Cerebellar cortex (tissue), 1 donor: ENCODE results near the gene AFG1L.
"Not testable (repeated sequence)": the region's sequence is repeated elsewhere in the genome, so short reads cannot be mapped to it uniquely, and the experiment has no call there.

ENCODE experiments used
- DNase-seq: peaks from one replicate; pipeline ENCODE4 v3.0.0-alpha.2; 2015; ENCODE audit warnings: low spot score

AFG1L gene

DNA sequence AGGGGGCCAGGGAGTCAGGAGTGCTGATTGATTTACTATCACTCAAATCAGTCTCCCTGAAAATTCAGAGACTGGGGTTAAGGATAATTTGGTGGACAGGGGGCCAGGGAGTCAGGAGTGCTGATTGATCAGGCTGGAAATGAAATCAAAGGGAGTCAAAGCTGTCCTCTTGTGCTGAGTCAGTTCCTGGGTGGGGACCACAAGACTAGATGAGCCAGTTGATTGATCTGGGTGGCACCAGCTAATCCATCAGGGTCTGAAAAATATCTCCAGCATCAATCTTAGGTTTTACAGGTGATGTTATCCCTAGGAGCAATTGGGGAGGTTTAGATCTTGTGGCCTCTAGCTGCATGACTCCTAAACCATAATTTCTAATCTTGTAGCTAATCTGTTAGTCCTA, 6.1 kb upstream of the AFG1L start:
- DNase-seq = no peak

DNA sequence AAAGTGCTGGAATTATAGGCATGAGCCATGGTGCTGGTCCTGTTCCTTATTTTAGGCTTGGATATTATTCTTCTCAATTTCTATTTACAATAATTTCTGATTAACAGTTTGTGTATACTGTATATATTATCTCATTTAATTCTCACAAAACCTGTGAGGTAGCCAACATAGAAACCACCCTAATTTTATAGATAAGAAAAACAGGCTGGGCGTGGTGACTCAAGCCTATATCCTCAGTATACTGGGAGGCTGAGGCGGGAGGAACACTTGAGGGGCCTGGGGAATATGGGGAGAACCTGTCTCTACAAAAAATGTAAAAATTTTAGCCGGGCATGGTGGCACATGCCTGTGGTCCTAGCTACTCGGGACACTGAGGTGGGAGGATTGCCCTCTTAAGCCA, 3.8 kb upstream of the AFG1L start:
- DNase-seq = no peak

GRCh38 chr6:108292561-108292960, 2.3 kb upstream of the AFG1L start:
- not testable (repeated sequence) for DNase-seq

- no peak for DNase-seq
These were observed 1.1 kb upstream of the AFG1L start for GRCh38 chr6:108293527-108294296.

DNA sequence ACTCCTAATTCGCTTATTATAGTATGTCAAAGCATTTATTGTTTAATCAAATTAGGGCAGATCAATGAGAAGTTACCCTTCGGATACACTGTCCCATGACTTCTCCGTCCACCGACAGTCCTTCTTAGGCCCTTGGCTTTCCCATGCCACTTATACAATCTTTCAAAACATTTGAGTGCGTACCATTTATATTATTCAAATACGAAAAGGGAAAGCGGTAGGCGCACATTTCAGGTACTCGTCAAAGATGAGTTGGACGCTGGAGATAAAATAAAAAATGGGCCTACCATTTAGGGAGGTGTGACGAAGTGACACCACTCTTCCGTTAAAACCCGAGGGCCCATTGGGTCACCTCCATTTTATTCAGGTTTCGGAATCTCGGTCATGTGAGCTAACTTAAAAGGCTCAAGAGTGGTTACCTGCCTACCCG, 542 bp upstream of the AFG1L start:
- no peak for DNase-seq

DNA sequence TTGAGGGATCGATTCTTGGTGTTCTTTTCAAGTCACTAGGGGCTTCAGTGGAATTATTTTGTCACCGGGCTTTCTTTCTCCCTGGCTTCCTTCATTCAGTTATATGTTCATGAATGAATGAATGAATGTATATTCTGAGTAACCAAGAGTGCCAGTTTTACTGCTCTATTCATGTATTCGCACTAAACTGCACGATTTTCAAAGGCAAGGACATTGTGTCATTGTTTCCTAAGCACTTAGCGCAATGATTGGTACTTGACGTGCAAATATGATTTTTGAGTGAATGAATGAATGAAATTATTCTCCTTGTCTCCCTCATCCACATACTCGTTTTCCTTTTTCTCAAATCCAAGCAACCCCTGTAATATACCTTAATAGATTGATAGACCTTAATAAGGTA, 822 bp downstream of the AFG1L start:
- no peak for DNase-seq

DNA sequence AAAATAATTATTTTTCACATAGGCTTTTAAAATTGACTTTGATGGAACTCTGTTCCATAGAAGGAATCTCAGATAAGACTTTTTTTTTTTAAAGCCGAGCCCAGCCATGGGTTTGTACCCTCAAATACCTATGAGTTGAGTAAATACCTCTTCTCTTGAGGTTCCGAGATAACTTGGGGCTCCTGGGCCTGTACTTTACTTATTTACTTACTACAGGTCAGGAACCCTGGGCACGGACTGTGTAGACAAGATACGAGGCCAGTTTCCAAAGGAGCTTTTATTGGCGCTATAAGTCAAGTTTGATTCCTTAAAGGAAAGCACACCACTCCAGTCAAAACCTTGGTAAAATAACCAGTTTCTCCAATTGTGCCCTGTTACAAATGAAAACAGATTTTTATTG, 7.5 kb downstream of the AFG1L start:
- DNase-seq = no peak

DNA sequence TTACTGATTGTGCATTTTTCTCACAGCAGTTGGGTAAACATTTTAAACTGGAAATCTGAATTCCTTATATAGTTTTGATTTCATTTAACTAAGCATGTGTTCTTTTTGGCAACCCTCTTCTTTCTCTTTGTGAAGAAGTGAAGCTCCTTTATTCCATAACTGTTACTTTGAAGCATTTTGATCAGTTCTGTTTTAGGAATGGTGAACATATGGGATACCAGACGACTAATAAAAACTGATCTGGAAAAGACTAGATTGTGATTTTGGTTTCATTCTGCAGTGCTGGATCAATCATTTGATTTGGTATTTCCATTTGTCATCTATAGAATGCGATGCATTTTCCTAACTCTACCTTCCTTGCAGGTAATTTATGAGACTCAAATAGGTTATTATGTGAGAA, 9.8 kb downstream of the AFG1L start:
- no peak for DNase-seq

DNA sequence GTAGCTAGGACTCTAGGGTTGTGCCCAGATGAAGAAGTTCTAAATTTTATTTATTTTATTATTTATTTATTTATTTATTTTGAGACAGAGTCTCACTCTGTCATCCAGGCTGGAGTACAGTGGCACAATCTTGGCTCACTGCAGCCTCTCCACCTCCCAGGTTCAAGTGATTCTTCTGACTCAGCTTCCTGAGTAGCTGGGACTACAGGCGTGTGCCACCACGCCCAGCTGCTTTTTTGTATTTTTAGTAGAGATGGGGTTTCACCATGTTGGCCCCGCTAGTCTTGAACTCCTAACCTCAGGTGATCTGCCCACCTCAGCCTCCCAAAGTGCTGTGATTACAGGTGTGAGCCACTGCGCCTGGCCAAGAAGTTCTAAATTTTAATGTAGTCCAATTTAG, 13.8 kb downstream of the AFG1L start:
- not testable (repeated sequence) for DNase-seq

GRCh38 chr6:108309844-108310243, 15.0 kb downstream of the AFG1L start:
- no peak for DNase-seq

DNA sequence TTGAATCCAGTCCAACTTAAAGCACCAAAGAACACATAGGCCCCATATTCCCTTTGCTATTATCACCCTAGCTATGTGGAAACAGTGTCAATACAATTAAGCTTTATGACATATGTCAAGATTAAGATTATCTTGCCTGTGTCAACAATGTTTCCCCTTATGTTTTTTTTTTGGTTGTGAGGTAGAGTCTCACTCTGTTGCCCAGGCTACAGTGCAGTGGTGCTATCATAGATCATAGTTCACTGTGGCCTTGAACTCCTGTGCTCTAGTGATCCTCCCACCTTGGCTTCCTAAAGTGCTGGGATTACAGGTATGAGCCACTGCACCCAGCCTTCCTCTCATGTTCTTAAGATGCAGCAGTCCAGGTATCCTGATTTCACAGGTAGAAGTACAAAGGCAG, 17.8 kb downstream of the AFG1L start:
- no peak for DNase-seq

DNA sequence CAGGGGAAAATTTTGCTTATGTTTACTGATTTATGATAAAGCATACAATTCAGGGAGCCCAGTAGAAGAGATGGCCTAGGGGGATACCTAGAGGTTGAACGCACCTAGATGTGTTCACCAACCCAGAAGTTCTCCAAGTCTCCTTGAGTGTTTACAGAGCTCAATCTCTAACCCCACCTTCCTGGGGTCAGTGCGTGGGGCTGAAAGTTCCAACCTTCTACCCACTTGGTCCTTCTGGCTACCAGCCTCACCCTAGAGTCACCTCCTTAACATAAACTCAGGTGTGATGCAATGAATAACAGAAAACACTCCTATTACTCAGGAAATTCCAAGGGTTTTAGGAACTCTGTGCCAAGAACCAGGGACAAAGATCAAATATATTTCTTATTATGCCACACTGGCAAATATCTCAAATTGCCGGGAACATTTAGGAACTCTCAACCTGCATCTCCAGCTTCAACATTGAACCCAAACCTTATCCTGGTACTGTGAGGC, 26.4 kb downstream of the AFG1L start:
- no peak for DNase-seq

- DNase-seq = no peak
These were observed 27.9 kb downstream of the AFG1L start for GRCh38 chr6:108322728-108323127.

GRCh38 chr6:108323710-108324466, 29.0 kb downstream of the AFG1L start:
- DNase-seq = no peak

- not testable (repeated sequence) for DNase-seq
These were observed 35.4 kb downstream of the AFG1L start for GRCh38 chr6:108330221-108330785.

DNA sequence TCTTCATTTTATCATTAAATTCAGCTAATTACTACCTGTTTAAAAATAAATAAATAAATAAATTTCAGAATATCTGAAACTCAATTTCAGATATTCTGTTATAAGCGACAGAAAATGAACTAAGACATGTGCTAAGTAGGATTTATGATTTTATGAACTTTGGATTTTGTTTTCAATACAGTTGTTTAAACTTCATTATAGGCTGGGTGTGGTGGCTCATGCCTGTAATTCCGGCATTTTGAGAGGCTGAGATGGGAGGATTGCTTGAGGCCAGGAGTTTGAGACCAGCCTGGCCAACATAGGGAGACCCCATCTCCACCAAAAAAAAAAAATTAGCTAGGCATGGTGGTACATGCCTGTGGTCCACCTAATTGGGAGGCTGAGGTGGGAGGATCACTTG, 36.0 kb downstream of the AFG1L start:
- no peak for DNase-seq

GRCh38 chr6:108331982-108332381, 37.1 kb downstream of the AFG1L start:
- DNase-seq = no peak

GRCh38 chr6:108336971-108337370, 42.1 kb downstream of the AFG1L start:
- DNase-seq = no peak

GRCh38 chr6:108337721-108338120, 42.9 kb downstream of the AFG1L start:
- DNase-seq = no peak

DNA sequence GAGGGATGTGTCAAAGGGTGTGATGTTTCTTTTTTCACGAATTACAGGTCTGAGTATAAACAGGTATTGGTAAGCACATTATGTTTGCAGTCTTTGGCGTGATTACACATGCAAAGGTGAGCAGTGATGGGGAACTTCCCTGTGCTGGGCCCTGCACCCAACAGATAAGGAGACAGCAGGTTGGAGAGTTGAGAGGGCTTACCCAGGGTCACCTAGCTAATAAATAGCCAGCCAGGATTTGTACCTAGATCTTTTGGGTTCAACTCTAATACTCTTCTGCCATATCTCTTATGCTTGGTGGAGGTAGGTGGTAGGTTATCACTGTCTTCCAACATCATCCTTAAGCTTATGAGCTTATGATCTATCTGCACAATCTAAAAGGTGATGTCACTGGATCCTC, 46.5 kb downstream of the AFG1L start:
- DNase-seq = no peak

- DNase-seq = no peak
These were observed 49.0 kb downstream of the AFG1L start for GRCh38 chr6:108343894-108344293.

DNA sequence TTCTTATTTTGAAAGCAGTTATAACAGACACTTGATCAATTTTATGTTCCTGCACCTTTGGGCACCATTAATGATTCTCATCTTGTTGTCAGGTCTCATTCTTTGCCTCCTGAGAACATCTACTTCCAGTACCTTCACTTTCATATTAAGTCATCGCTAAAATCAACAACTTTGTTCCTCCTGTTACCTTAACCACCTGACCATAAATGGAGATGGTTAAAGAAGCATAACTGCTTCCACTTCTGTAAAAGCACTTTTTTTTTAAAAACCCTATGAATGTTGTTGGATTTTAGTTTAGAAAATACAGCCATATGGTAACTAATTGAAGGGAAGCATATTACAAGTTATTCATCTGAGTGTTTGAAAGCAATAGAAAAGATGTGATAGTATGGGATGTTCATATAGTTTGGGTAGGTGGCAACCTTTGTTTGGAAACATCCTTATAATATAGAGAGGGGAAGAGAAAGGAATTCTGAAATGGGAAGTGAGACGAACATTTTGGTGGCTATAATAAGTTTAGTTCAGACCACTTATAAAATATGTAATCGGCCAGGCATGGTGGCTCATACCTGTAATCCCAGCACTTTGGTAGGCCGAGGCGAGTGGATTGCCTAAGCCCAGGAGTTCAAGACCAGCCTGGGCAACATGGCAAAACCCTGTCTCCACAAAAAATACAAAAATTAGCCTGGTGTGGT, 53.9 kb downstream of the AFG1L start:
- no peak for DNase-seq
